ENCODE data around the gene CABP7. TPM values are rescaled to one million over a fixed set of nuclear protein-coding genes. Genes with fewer than 3 reads are reported as not detected.
A peak's percentile ranks its signal among the peaks of the same experiment; 100 is the strongest.

Gene CABP7
- total RNA-seq, 6 donors from 2014 or later: 0.15 to 0.44 TPM; not detected in 4

DNA sequence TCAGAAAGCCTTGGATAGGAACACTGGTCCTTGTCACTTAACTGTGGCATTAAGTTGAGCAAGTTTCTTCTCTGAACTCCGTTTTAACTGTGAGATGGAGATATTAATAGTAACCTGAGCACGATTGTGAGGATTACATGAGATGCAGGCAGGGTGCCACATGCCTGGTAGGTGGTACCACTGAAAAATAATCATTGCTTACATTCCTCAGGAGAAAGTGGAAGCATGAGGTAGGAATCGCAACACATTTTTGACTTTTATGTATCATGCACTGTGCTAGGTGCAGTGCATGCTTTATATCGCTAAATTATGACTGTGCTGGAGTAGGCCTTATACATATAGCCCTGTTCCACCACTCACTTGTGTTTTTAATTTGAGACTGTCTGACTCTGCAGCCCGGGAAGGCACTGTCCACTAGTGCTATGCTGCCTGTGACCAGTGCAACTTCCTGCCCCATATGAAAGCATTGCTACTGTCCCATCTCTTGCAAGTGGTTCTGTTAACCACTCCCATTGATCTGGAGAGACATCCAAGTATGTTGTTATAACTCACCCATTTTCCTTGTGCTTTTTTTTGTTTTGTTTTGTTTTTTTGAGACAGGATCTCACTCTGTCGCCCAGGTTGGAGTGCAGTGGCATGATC lies 48.4 kb downstream of the CABP7 start:
- 39 to 43% methylated on average over 6 of the region's 6 CpGs for WGBS, 2 donors
- no peak for DNase-seq
- no peak for TF ChIP-seq POLR2AphosphoS5 (IDR thresholded peaks at IDR 0.05)
- no peak for TF ChIP-seq EP300 (IDR thresholded peaks at IDR 0.05)
- TF ChIP-seq POLR2A (IDR thresholded peaks at IDR 0.05): no peak
- TF ChIP-seq CTCF (IDR thresholded peaks at IDR 0.05): no peak
- H3K4me3 ChIP-seq: peak overlapping the region; percentile 74 to 92 (median 85)
- H3K36me3 ChIP-seq: peaks cover 0 to 21% (median 16%) of the 10 kb centered on the region in 4 donors
- H3K27ac ChIP-seq: peak overlapping the region in 3 of 4 donors; percentile 85 to 90 (median 87)
- H3K9me3 ChIP-seq: no peaks in the 10 kb centered on the region
- H3K27me3 ChIP-seq: no peaks in the 10 kb centered on the region
- peaks cover 22 to 37% (median 25%) of the 10 kb centered on the region in 4 donors for H3K4me1 ChIP-seq
- ATAC-seq (ENCODE audit: low FRiP score in 2 of 2): no peak

- peak in 1 of 2 donors; percentile 64 for DNase-seq
- Histone ChIP-seq H3K4me3 (no peak overlapping the region), H3K9me3 (no peaks in the 10 kb centered on the region), H3K36me3 (peaks cover 0 to 21% (median 16%) of the 10 kb centered on the region in 4 donors), H3K4me1 (peaks cover 22 to 37% (median 24%) of the 10 kb centered on the region in 4 donors), H3K27me3 (no peaks in the 10 kb centered on the region), H3K27ac (no peak overlapping the region)
- TF ChIP-seq CTCF (IDR thresholded peaks at IDR 0.05) (no peak), POLR2A (IDR thresholded peaks at IDR 0.05) (no peak), POLR2AphosphoS5 (IDR thresholded peaks at IDR 0.05) (no peak), EP300 (IDR thresholded peaks at IDR 0.05) (no peak)
- 76 to 88% methylated on average over 2 of the region's 2 CpGs for WGBS, 2 donors
- ATAC-seq (ENCODE audit: low FRiP score in 2 of 2): no peak
Observed at GRCh38 chr22:29769723-29770321, 50.0 kb downstream of the CABP7 start.

DNA sequence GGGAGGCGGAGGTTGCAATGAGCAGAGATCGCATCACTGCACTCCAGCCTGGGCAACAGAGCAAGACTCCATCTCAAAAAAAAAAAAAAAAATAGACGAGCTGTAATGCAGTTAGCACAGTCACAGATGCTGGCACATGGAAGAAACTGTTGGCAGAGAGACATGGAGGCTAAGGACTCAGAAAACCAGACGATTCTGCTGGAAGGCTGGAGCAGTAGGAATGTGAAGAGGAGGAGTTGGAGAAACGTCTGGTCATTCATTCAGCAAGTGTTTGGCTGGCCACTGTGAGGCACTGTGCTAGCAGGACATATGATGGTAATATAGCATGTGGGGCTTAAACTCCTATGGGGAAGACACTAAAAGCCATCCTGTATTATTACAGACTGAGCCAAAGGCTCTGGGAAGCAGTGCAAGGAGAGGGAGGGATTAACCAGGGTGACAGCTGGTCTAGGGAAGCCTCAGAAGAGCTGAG lies 52.4 kb downstream of the CABP7 start:
- no peaks in the 10 kb centered on the region for H3K9me3 ChIP-seq
- H3K4me1 ChIP-seq: peaks cover 13 to 23% (median 16%) of the 10 kb centered on the region in 4 donors
- DNase-seq: peak in 1 of 2 donors; percentile 31
- no peaks in the 10 kb centered on the region for H3K27me3 ChIP-seq
- H3K4me3 ChIP-seq: no peak overlapping the region
- no peak overlapping the region for H3K27ac ChIP-seq
- peaks cover 0 to 21% (median 16%) of the 10 kb centered on the region in 4 donors for H3K36me3 ChIP-seq
- 60 to 61% methylated on average over 5 of the region's 5 CpGs for WGBS, 2 donors
- peak in 1 of 2 donors; percentile 59 for ATAC-seq (ENCODE audit: low FRiP score in 2 of 2)
- no peak for TF ChIP-seq CTCF (IDR thresholded peaks at IDR 0.05)
- TF ChIP-seq EP300 (IDR thresholded peaks at IDR 0.05): no peak
- TF ChIP-seq POLR2A (IDR thresholded peaks at IDR 0.05): no peak
- no peak for TF ChIP-seq POLR2AphosphoS5 (IDR thresholded peaks at IDR 0.05)

GRCh38 chr22:29773233-29773632 lies 53.4 kb downstream of the CABP7 start:
- ATAC-seq (ENCODE audit: low FRiP score in 2 of 2) (no peak), DNase-seq (no peak)
- Histone ChIP-seq H3K27me3 (no peaks in the 10 kb centered on the region), H3K4me3 (no peak overlapping the region), H3K9me3 (no peaks in the 10 kb centered on the region), H3K4me1 (peaks cover 8 to 17% (median 12%) of the 10 kb centered on the region in 4 donors), H3K36me3 (peaks cover 0 to 21% (median 16%) of the 10 kb centered on the region in 4 donors), H3K27ac (no peak overlapping the region)
- 75 to 80% methylated on average over 1 to 2 of the region's 2 CpGs for WGBS, 2 donors
- TF ChIP-seq POLR2AphosphoS5 (IDR thresholded peaks at IDR 0.05) (no peak), EP300 (IDR thresholded peaks at IDR 0.05) (no peak), POLR2A (IDR thresholded peaks at IDR 0.05) (no peak), CTCF (IDR thresholded peaks at IDR 0.05) (no peak)

Measured in upper lobe of left lung (tissue), 6 donors.